K562 (cell line): ENCODE data around the gene SDK1.

Experiments used
- POLR2AphosphoS5 ChIP-seq: IDR thresholded peaks from 2 replicates; pipeline ENCODE4 v1.6.1; 2011; ENCODE audit warnings: mild to moderate bottlenecking, low read depth, low read length, moderate library complexity; ENCODE audit not compliant: control insufficient read depth, insufficient read depth
- RAD21 ChIP-seq, 2 experiments: fragments of 250-450 bp in 1 of 2; fragments of 450-650 bp in 1 of 2; sonication (Bioruptor Pico) in 1 of 2; formaldehyde crosslinking in 1 of 2; IDR thresholded peaks in 1 of 2; conservative IDR thresholded peaks in 1 of 2; 2 replicates each; pipeline versions ENCODE4 v1.4.0 to v1.8.0; 2020 to 2022; ENCODE audit warnings: mild to moderate bottlenecking in 2 of 2, moderate library complexity in 1 of 2
- SPI1 ChIP-seq: IDR thresholded peaks from 2 replicates; pipeline ENCODE4 v1.6.1; 2011; ENCODE audit warnings: low read depth, low read length, control low read depth, borderline replicate concordance
- ZNF175 ChIP-seq: fragments of 200-800 bp; sonication (Bioruptor generic); IDR thresholded peaks from 2 replicates; pipeline ENCODE4 v1.6.1; 2016; ENCODE audit warnings: low read depth, mild to moderate bottlenecking, missing genetic modification characterization, missing compliant biosample characterization
- TF ChIP-seq, protein P1 (sequence below), 3 experiments: IDR thresholded peaks in 2 of 3; conservative IDR thresholded peaks in 1 of 3; 2 replicates each; pipeline ENCODE4 v1.5.1; 2011 to 2012; ENCODE audit warnings: low read length in 3 of 3, mild to moderate bottlenecking in 3 of 3, control low read depth in 2 of 3, improper control_type of control experiment in 1 of 3, inconsistent platforms in 1 of 3, low read depth in 1 of 3, mixed read lengths in 1 of 3, moderate library complexity in 1 of 3; ENCODE audit not compliant: insufficient read depth in 2 of 3
- TF ChIP-seq, protein P2 (sequence below): fragments of 450-650 bp; IDR thresholded peaks from 2 replicates; pipeline ENCODE4 v1.6.1; 2017; ENCODE audit warnings: mild to moderate bottlenecking, moderate library complexity
- TF ChIP-seq, protein P3 (sequence below): fragments of 450-650 bp; formaldehyde crosslinking; IDR thresholded peaks from 2 replicates; pipeline ENCODE4 v1.4.0; 2020; ENCODE audit warnings: mild to moderate bottlenecking, mixed read lengths

DNA sequence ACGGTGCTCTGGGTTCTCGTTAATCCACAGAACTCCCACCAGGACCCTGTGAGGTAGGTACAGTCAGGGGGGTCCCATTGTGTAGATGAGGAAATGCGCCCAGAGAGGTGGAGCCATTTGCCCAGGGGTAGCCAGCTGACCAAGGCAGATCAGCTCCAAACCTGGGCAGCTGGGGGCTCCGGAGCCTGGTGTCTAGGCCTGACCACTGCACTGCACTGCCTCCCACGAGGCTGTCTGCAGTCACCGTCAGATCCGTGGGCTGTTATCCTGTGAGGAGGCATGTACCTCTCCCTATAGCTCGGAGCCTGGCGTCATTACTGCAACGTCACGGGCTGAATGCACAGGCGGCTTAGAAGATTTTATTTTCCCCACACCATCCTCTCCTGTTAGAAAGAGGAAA, 969.2 kb downstream of the SDK1 start:
- TF ChIP-seq RAD21 (CRISPR knock-in tag; conservative IDR thresholded peaks at IDR 0.05 in 1 of 2, IDR thresholded peaks at IDR 0.05 in 1 of 2) (no peak), ZNF175 (CRISPR knock-in tag) (no peak), POLR2AphosphoS5 (no peak), SPI1 (no peak)
- TF ChIP-seq, protein P1, sequence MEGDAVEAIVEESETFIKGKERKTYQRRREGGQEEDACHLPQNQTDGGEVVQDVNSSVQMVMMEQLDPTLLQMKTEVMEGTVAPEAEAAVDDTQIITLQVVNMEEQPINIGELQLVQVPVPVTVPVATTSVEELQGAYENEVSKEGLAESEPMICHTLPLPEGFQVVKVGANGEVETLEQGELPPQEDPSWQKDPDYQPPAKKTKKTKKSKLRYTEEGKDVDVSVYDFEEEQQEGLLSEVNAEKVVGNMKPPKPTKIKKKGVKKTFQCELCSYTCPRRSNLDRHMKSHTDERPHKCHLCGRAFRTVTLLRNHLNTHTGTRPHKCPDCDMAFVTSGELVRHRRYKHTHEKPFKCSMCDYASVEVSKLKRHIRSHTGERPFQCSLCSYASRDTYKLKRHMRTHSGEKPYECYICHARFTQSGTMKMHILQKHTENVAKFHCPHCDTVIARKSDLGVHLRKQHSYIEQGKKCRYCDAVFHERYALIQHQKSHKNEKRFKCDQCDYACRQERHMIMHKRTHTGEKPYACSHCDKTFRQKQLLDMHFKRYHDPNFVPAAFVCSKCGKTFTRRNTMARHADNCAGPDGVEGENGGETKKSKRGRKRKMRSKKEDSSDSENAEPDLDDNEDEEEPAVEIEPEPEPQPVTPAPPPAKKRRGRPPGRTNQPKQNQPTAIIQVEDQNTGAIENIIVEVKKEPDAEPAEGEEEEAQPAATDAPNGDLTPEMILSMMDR (IDR thresholded peaks at IDR 0.05 in 2 of 3, conservative IDR thresholded peaks at IDR 0.05 in 1 of 3; ENCODE audit: insufficient read depth in 2 of 3, low read depth in 1 of 3, low read length in 3 of 3) = no peak
- TF ChIP-seq, protein P2, sequence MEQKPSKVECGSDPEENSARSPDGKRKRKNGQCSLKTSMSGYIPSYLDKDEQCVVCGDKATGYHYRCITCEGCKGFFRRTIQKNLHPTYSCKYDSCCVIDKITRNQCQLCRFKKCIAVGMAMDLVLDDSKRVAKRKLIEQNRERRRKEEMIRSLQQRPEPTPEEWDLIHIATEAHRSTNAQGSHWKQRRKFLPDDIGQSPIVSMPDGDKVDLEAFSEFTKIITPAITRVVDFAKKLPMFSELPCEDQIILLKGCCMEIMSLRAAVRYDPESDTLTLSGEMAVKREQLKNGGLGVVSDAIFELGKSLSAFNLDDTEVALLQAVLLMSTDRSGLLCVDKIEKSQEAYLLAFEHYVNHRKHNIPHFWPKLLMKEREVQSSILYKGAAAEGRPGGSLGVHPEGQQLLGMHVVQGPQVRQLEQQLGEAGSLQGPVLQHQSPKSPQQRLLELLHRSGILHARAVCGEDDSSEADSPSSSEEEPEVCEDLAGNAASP = no peak
- TF ChIP-seq, protein P3, sequence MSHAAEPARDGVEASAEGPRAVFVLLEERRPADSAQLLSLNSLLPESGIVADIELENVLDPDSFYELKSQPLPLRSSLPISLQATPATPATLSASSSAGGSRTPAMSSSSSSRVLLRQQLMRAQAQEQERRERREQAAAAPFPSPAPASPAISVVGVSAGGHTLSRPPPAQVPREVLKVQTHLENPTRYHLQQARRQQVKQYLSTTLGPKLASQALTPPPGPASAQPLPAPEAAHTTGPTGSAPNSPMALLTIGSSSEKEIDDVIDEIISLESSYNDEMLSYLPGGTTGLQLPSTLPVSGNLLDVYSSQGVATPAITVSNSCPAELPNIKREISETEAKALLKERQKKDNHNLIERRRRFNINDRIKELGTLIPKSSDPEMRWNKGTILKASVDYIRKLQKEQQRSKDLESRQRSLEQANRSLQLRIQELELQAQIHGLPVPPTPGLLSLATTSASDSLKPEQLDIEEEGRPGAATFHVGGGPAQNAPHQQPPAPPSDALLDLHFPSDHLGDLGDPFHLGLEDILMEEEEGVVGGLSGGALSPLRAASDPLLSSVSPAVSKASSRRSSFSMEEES = no peak
